Psoas muscle (tissue), 8 donors: ENCODE results near the gene ZBTB47. TPM values are rescaled to one million over a fixed set of nuclear protein-coding genes. Genes with fewer than 3 reads are reported as not detected.

Experiments used
- ATAC-seq, 4 donors: fragments of 200-7000 bp; cut with Tn5 transposase; one replicate each; pipeline ENCODE4 v1.9.1; 2020; ENCODE audit warnings: moderate library complexity in 3 of 4, mild to moderate bottlenecking in 2 of 4
- DNase-seq, 2 donors: peaks; one replicate each; pipeline ENCODE4 v3.0.0-alpha.2; 2020
- H3K27ac ChIP-seq: fragments of 200-600 bp; one replicate; pipeline ENCODE4 v1.8.0; 2022
- H3K27me3 ChIP-seq, 3 donors: fragments of 200-600 bp in 1 of 3; one replicate each; pipeline versions ENCODE4 v1.6.1 to v1.8.0; 2013 to 2022; ENCODE audit warnings: low read length in 2 of 3, mild to moderate bottlenecking in 2 of 3, moderate library complexity in 1 of 3; ENCODE audit not compliant: insufficient read depth in 3 of 3
- H3K36me3 ChIP-seq, 2 donors: fragments of 200-600 bp in 1 of 2; one replicate each; pipeline versions ENCODE4 v1.6.1 to v1.8.0; 2013 to 2022; ENCODE audit warnings: low read depth in 1 of 2, mild to moderate bottlenecking in 1 of 2, moderate library complexity in 1 of 2; ENCODE audit not compliant: insufficient read depth in 1 of 2
- H3K4me1 ChIP-seq: fragments of 200-600 bp; one replicate; pipeline ENCODE4 v1.8.0; 2022
- H3K4me3 ChIP-seq: fragments of 200-600 bp; one replicate; pipeline ENCODE4 v1.8.0; 2022; ENCODE audit warnings: mild to moderate bottlenecking
- H3K9me3 ChIP-seq: fragments of 200-600 bp; one replicate; pipeline ENCODE4 v1.8.0; 2022
- CTCF ChIP-seq: fragments of 200-600 bp; IDR thresholded peaks from one replicate; pipeline ENCODE4 v1.8.0; 2022; ENCODE audit warnings: antibody characterized with exemption
- WGBS, 3 donors: extraction: QIAGEN DNeasy Blood & Tissue Kit; methylation state at CpG; one replicate each; pipeline versions ENCODE4 v1.1.6 to v1.1.7; 2013; 5-methylcytosine and 5-hydroxymethylcytosine counted together
- intact Hi-C, 2 donors: fragments of 100-400 bp; cut with DNase I; formaldehyde crosslinking; loops; one replicate each; pipeline versions ENCODE4 v1.11.0 to v1.14.2; 2022
- polyA plus RNA-seq, 3 donors: library from polyadenylated mRNA; stranded (reverse); fragments of 200-250 nt; gene quantifications; one replicate each; pipeline ENCODE4 v1.2.3, GENCODE V29; 2013
- total RNA-seq, 4 donors: library from RNA; stranded (reverse); fragmentation: NEBNext Ultra II Directional in 2 of 4; extraction: Animal tissue kit (Norgen Biotek cat#: 25700) in 2 of 4; gene quantifications; one replicate each; pipeline versions ENCODE4 v1.2.1 to v1.2.4, GENCODE V29; 2021 to 2023
- donor health status: healthy with polysubstance abuse.
- donor health status: DM: no; HTN: no; CAD: no; lungs with moderate emphysema.
- donor health status: Bipolar disorder and iron deficiency.
- donor health status: healthy.
- donor health status: DM: yes; HTN: yes; CAD: no.
- donor health status: DM: no; HTN: no; CAD: no.
- donor health status: DM: no; HTN: no; CAD: no.
- donor health status: DM: yes; HTN: yes; CAD: no.

Gene ZBTB47
- total and polyA plus RNA-seq, 7 donors = 41.6 to 151 (median 90.3) TPM

- no peaks in the 10 kb centered on the region for H3K27me3 ChIP-seq
- WGBS, 3 donors = 72 to 78% (median 73%) methylated on average over 24 to 25 of the region's 25 CpGs
- H3K9me3 ChIP-seq = no peaks in the 10 kb centered on the region
- H3K27ac ChIP-seq = peak overlapping the region; percentile 41
- no peak overlapping the region for H3K4me3 ChIP-seq
- DNase-seq (no peak), ATAC-seq (no peak)
- no peak for TF ChIP-seq CTCF
- H3K36me3 ChIP-seq = peaks cover 0 to 32% of the 10 kb centered on the region in 2 donors
- H3K4me1 ChIP-seq = peaks cover 47% of the 10 kb centered on the region
- intact Hi-C loops = loop anchor here in 1 of 2 donors (10.0 kb wide), 1 partner anchor 85 kb away; no protein-coding TSS in a partner anchor
Observed at GRCh38 chr3:42659451-42660130, 6.1 kb downstream of the ZBTB47 start.

DNA sequence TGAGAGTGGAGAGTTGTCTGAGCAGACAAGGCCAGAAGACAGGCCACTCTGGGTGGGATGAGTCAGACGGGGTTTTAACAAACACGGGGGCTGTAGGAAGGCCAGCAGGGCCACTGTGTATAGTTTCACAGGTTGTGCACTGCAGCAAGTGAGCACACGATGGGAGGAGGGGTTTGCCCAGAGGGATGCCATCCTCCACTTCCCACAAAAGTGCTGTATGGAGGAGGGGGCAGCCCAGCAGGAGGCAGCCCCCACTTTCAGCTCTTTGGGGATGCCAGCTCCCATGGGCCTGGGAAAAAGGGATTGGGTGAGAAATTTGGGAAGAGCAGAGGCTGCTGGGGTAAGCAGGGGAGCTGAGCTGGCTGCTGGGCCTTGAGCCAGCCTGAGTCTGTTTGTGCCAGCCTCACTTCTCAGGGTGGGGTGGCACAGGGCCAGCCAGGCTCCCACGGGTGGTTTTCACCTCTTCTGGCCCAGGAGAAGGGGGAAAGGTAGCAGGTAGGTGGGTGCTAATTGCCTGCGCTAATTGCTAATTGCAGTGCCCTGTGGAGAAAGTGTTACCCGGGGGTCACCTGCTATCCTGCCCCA, 6.7 kb downstream of the ZBTB47 start:
- Histone ChIP-seq H3K9me3 (no peaks in the 10 kb centered on the region), H3K27ac (peak overlapping the region; percentile 41), H3K4me1 (peaks cover 44% of the 10 kb centered on the region), H3K36me3 (peaks cover 0 to 32% of the 10 kb centered on the region in 2 donors), H3K27me3 (no peaks in the 10 kb centered on the region), H3K4me3 (no peak overlapping the region)
- intact Hi-C loops = no loop called here
- peak in 1 of 4 donors; percentile 20 for ATAC-seq
- 46 to 73% (median 57%) methylated on average over 5 to 6 of the region's 6 CpGs for WGBS, 3 donors
- TF ChIP-seq CTCF = no peak
- no peak for DNase-seq

- intact Hi-C loops = no loop called here
- peak overlapping the region; percentile 65 for H3K27ac ChIP-seq
- peaks cover 42% of the 10 kb centered on the region for H3K4me1 ChIP-seq
- 36 to 62% (median 57%) methylated on average over 4 of the region's 4 CpGs for WGBS, 3 donors
- no peaks in the 10 kb centered on the region for H3K9me3 ChIP-seq
- TF ChIP-seq CTCF = no peak
- H3K36me3 ChIP-seq = peaks cover 0 to 32% of the 10 kb centered on the region in 2 donors
- peak in 2 of 4 donors; percentile 34 to 35 for ATAC-seq
- no peak for DNase-seq
- H3K4me3 ChIP-seq = no peak overlapping the region
- H3K27me3 ChIP-seq = no peaks in the 10 kb centered on the region
Observed at GRCh38 chr3:42660898-42661297, 7.4 kb downstream of the ZBTB47 start.

DNA sequence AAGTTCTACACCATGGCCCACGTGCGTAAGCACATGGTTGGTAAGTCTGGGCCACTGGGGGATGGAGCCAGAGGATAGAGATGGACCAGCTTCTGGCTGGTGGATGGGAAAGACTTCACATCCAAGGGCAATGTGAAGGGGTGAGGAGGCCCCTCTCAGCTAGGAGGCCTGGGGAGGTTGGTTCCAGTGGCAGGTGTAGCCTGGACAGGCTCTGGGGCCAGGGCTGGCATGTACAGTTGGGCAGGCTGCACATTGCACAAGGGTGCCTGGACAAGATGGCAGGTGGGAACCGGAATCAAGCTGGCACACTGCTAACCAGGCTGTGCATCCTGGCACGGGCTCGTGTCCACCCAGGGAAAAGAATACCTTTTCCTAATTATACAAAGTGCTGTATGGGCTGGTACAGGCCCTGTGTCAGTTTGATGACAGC, 8.1 kb downstream of the ZBTB47 start:
- H3K36me3 ChIP-seq = peaks cover 0 to 32% of the 10 kb centered on the region in 2 donors
- ATAC-seq (peak; percentile 45 to 58 (median 48)), DNase-seq (peak; percentile 34 to 73)
- intact Hi-C loops = no loop called here
- H3K27ac ChIP-seq = peak overlapping the region; percentile 65
- WGBS, 3 donors = 51 to 52% (median 52%) methylated on average over 5 of the region's 5 CpGs
- no peaks in the 10 kb centered on the region for H3K27me3 ChIP-seq
- no peak overlapping the region for H3K4me3 ChIP-seq
- no peaks in the 10 kb centered on the region for H3K9me3 ChIP-seq
- H3K4me1 ChIP-seq = peaks cover 48% of the 10 kb centered on the region
- no peak for TF ChIP-seq CTCF
